HepG2 (cell line): ENCODE data around the gene CA10.

Experiments
- CREM ChIP-seq, 2 experiments: sonication (generic) in 1 of 2; formaldehyde crosslinking in 1 of 2; IDR thresholded peaks; 2 replicates each; pipeline versions ENCODE4 v1.4.0 to v1.6.1; 2016 to 2020; ENCODE audit warnings: antibody characterized with exemption in 1 of 2, mild to moderate bottlenecking in 1 of 2, missing genetic modification reagents in 1 of 2
- EP300 ChIP-seq, 3 experiments: sonication (generic) in 1 of 3; formaldehyde crosslinking in 1 of 3; IDR thresholded peaks; 2 replicates each; pipeline versions ENCODE4 v1.5.1 to v1.6.1; 2011 to 2020; ENCODE audit warnings: low read depth in 2 of 3, low read length in 2 of 3, borderline replicate concordance in 1 of 3, improper control_type of control experiment in 1 of 3, mild to moderate bottlenecking in 1 of 3, missing genetic modification reagents in 1 of 3, moderate library complexity in 1 of 3
- KAT2B ChIP-seq: fragments of 150-350 bp; IDR thresholded peaks from 2 replicates; pipeline ENCODE4 v1.6.1; 2014; ENCODE audit warnings: low read depth, low read length, borderline replicate concordance
- SIN3A ChIP-seq: IDR thresholded peaks from 2 replicates; pipeline ENCODE4 v1.6.1; 2011; ENCODE audit warnings: low read depth, mild to moderate bottlenecking, control low read depth, low read length, borderline replicate concordance
- STAG1 ChIP-seq: sonication (generic); formaldehyde crosslinking; IDR thresholded peaks from 2 replicates; pipeline ENCODE4 v1.4.0; 2020; ENCODE audit warnings: missing genetic modification reagents
- ZNF331 ChIP-seq: sonication (generic); formaldehyde crosslinking; IDR thresholded peaks from 2 replicates; pipeline ENCODE4 v1.4.0; 2020; ENCODE audit warnings: missing genetic modification reagents
- ZNF44 ChIP-seq: sonication (generic); formaldehyde crosslinking; IDR thresholded peaks from 2 replicates; pipeline ENCODE4 v1.5.1; 2020; ENCODE audit warnings: mild to moderate bottlenecking, missing genetic modification reagents
- TF ChIP-seq, protein P1 (sequence below): sonication (generic); formaldehyde crosslinking; IDR thresholded peaks from 2 replicates; pipeline ENCODE4 v1.4.0; 2020; ENCODE audit warnings: missing genetic modification reagents
- TF ChIP-seq, protein P2 (sequence below): IDR thresholded peaks from 2 replicates; pipeline ENCODE4 v1.6.1; 2012; ENCODE audit warnings: inconsistent platforms

- TF ChIP-seq KAT2B = no peak
- no peak for TF ChIP-seq CREM (IDR thresholded peaks at IDR 0.05)
- no peak for TF ChIP-seq CREM (CRISPR knock-in tag; IDR thresholded peaks at IDR 0.05)
- TF ChIP-seq, protein P1, sequence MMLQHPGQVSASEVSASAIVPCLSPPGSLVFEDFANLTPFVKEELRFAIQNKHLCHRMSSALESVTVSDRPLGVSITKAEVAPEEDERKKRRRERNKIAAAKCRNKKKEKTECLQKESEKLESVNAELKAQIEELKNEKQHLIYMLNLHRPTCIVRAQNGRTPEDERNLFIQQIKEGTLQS (CRISPR knock-in tag) = no peak
- no peak for TF ChIP-seq SIN3A
- no peak for TF ChIP-seq EP300 (IDR thresholded peaks at IDR 0.05; ENCODE audit: low read depth in 2 of 2, low read length in 2 of 2)
- TF ChIP-seq EP300 (CRISPR knock-in tag; IDR thresholded peaks at IDR 0.05; ENCODE audit: borderline replicate concordance) = no peak
- TF ChIP-seq, protein P2, sequence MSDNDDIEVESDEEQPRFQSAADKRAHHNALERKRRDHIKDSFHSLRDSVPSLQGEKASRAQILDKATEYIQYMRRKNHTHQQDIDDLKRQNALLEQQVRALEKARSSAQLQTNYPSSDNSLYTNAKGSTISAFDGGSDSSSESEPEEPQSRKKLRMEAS = no peak
- TF ChIP-seq ZNF331 (CRISPR knock-in tag) = no peak
- TF ChIP-seq ZNF44 (CRISPR knock-in tag) = no peak
- TF ChIP-seq STAG1 (CRISPR knock-in tag) = no peak
Observed at GRCh38 chr17:52157603-52158449, 688 bp downstream of the CA10 start.
